ENCODE data around the gene GRM5.

Gene GRM5

GRCh38 chr11:88806410-88806809 lies 259.4 kb downstream of the GRM5 start:
- no peak overlapping the region for H3K4me3 ChIP-seq (ENCODE audit: low read length)
- DNase-seq (ENCODE audit: low read depth), result no peak
- no peak for TF ChIP-seq CTCF (conservative IDR thresholded peaks at IDR 0.05; ENCODE audit: low read depth, low read length)

- H3K4me3 ChIP-seq (ENCODE audit: low read length), result no peak overlapping the region
- no peak for DNase-seq (ENCODE audit: low read depth)
These were observed 264.2 kb downstream of the GRM5 start for GRCh38 chr11:88801484-88802123.

DNA sequence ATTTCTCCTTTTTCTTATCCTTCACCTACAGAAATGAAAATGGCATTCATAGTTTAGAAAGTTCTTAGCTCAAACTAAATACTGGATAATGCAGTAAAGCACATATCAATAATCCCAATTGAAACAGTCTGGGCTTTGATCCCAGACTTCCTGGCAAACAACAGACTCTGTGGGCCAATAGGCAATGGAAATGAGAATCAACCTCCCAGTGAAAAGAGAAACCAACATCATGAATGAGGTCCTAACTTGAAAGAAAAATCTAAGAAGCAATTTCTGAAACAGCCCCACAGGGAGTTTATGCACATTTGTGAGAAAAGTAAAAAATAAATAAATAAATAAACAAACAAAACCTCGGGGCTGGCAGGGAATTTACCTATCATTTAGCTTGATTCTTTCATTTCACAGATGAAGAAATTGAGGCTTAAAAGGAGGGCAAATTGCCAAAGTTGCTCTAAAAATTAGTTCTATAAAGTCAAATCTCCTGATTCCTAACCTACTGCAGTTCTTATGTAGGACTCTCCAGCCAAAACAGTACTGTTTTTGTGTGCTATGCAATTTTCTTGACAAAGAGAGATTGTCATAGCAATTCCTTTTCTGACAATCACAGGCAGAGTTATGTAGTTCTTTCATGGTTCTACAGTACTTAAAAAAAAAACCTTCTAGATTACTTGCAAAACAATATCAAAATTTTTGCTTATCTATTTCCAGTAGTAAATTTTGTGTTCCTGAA lies 265.8 kb downstream of the GRM5 start:
- H3K4me3 ChIP-seq (ENCODE audit: low read length), result no peak overlapping the region
- TF ChIP-seq CTCF (conservative IDR thresholded peaks at IDR 0.05; ENCODE audit: low read depth, low read length), result no peak
- no peak for DNase-seq (ENCODE audit: low read depth)

More at GRCh38 chr11:88801484-88802123, 264.2 kb downstream of the GRM5 start:
- TF ChIP-seq CTCF (conservative IDR thresholded peaks at IDR 0.05; ENCODE audit: low read depth, low read length), result no peak

GRCh38 chr11:88790182-88790581 lies 275.6 kb downstream of the GRM5 start:
- H3K4me3 ChIP-seq (ENCODE audit: low read length), result no peak overlapping the region
- TF ChIP-seq CTCF (conservative IDR thresholded peaks at IDR 0.05; ENCODE audit: low read depth, low read length), result no peak
- DNase-seq (ENCODE audit: low read depth), result no peak

DNA sequence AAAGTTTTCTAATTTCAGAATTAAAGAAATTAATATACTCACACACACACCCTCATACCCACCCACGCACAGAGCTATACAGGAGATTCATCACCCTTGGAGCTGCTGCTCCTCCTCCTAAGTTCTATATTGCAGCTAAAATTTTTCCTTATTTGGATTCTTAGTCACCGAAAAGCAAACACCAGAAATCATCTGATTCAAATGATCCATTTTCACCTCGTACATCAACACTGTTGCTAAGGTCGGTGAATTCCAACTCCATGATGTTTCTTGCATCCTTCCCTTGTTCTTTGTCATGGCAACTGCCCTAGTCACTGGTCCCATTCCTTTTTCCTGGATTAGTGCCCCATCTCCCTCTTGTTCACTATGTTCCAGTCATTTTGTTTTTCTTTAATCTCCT lies 286.2 kb downstream of the GRM5 start:
- H3K4me3 ChIP-seq (ENCODE audit: low read length), result no peak overlapping the region
- no peak for TF ChIP-seq CTCF (conservative IDR thresholded peaks at IDR 0.05; ENCODE audit: low read depth, low read length)
- DNase-seq (ENCODE audit: low read depth), result no peak

DNA sequence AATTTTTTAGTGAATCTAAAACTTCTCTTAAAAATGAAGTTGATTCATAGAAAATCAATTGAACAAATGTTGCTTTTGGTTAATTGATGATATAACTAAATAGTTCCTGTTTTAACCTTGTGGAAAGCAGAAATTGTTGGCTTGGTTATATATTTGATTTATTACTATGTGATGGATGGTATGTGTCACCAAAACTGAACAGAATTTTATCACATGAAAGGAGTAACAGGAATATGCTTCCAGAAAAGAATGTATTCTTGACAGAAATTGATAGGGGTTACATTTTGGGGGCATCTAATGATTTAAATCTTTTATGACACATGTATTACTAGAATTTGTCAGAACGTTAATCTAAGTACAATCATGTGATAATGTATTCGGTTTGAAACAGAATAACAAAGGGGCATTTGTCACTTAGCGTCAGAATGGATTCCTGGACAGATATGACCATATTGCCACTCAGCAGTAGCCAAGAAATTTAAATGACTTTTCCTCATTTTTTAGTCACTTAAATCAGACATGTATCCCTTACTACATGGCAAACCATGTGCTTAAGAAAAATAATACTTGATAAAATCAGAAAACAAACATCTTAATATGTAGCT lies 295.2 kb downstream of the GRM5 start:
- H3K4me3 ChIP-seq (ENCODE audit: low read length), result no peak overlapping the region
- DNase-seq (ENCODE audit: low read depth), result no peak
- no peak for TF ChIP-seq CTCF (conservative IDR thresholded peaks at IDR 0.05; ENCODE audit: low read depth, low read length)
